Tibial artery (tissue), 4 donors: ENCODE results near the gene FAM83G.

Experiments
- DNase-seq, 2 donors: peaks; one replicate each; pipeline ENCODE4 v3.0.0-alpha.2; 2019
- H3K27ac ChIP-seq, 2 donors: fragments of 200-600 bp; sonication (generic) in 1 of 2; 1 replicate in 1 of 2; 2 replicates in 1 of 2; pipeline ENCODE4 v1.5.1; 2018 to 2019; ENCODE audit warnings: mild to moderate bottlenecking in 1 of 2
- H3K27me3 ChIP-seq, 2 donors: fragments of 200-600 bp; sonication (generic) in 1 of 2; one replicate each; pipeline versions ENCODE4 v1.5.1 to v1.6.0; 2016 to 2019
- H3K36me3 ChIP-seq, 3 donors: fragments of 200-600 bp; sonication (generic) in 2 of 3; one replicate each; pipeline ENCODE4 v1.5.1; 2016 to 2019; ENCODE audit warnings: mild to moderate bottlenecking in 2 of 3
- H3K4me1 ChIP-seq, 4 donors: fragments of 200-600 bp; sonication (generic) in 2 of 4; 1 replicate in 3 of 4; 2 replicates in 1 of 4; pipeline ENCODE4 v1.5.1; 2016 to 2019
- H3K4me3 ChIP-seq, 2 donors: fragments of 200-600 bp; sonication (generic) in 1 of 2; 1 replicate in 1 of 2; 2 replicates in 1 of 2; pipeline ENCODE4 v1.5.1; 2018 to 2019; ENCODE audit warnings: mild to moderate bottlenecking in 2 of 2
- H3K9me3 ChIP-seq, 3 donors: fragments of 200-600 bp; sonication (generic) in 1 of 3; one replicate each; pipeline ENCODE4 v1.5.1; 2016 to 2019
- CTCF ChIP-seq, 2 experiments: fragments of 200-600 bp in 1 of 2; fragments of 450-650 bp in 1 of 2; IDR thresholded peaks; one replicate each; pipeline ENCODE4 v1.5.1; 2017 to 2019; ENCODE audit warnings: antibody characterized with exemption in 2 of 2, mild to moderate bottlenecking in 1 of 2, moderate library complexity in 1 of 2
- intact Hi-C: fragments of 100-400 bp; cut with DNase I; formaldehyde crosslinking; loops from one replicate; pipeline ENCODE4 v1.15.0; 2023; ENCODE audit warnings: low total_unique reads

Gene FAM83G

GRCh38 chr17:19018600-19018950 lies 14.0 kb upstream of the FAM83G start:
- H3K9me3 ChIP-seq, result no peaks in the 10 kb centered on the region

GRCh38 chr17:19017804-19018599 lies 13.4 kb upstream of the FAM83G start:
- no peak for TF ChIP-seq CTCF (IDR thresholded peaks at IDR 0.05)
- Histone ChIP-seq H3K4me1 (no peaks in the 10 kb centered on the region), H3K27me3 (peaks cover 0 to 19% of the 10 kb centered on the region in 2 donors), H3K36me3 (no peaks in the 10 kb centered on the region), H3K9me3 (no peaks in the 10 kb centered on the region), H3K27ac (no peak overlapping the region), H3K4me3 (no peak overlapping the region)
- no peak for DNase-seq
- intact Hi-C loops, result no loop called here

More at GRCh38 chr17:19018600-19018950, 14.0 kb upstream of the FAM83G start:
- DNase-seq, result no peak
- intact Hi-C loops, result no loop called here
- no peak overlapping the region for H3K4me3 ChIP-seq
- TF ChIP-seq CTCF (IDR thresholded peaks at IDR 0.05), result no peak
- H3K36me3 ChIP-seq, result no peaks in the 10 kb centered on the region
- peaks cover 0 to 19% of the 10 kb centered on the region in 2 donors for H3K27me3 ChIP-seq
- H3K27ac ChIP-seq, result no peak overlapping the region
- H3K4me1 ChIP-seq, result no peaks in the 10 kb centered on the region

GRCh38 chr17:19017401-19017800 lies 12.8 kb upstream of the FAM83G start:
- H3K27me3 ChIP-seq, result peaks cover 0 to 19% of the 10 kb centered on the region in 2 donors
- no peak overlapping the region for H3K4me3 ChIP-seq
- DNase-seq, result no peak
- no peaks in the 10 kb centered on the region for H3K9me3 ChIP-seq
- no peak for TF ChIP-seq CTCF (IDR thresholded peaks at IDR 0.05)
- no peaks in the 10 kb centered on the region for H3K36me3 ChIP-seq
- no peak overlapping the region for H3K27ac ChIP-seq
- intact Hi-C loops, result no loop called here
- no peaks in the 10 kb centered on the region for H3K4me1 ChIP-seq

- Histone ChIP-seq H3K27ac (no peak overlapping the region), H3K27me3 (peaks cover 0 to 19% of the 10 kb centered on the region in 2 donors), H3K36me3 (no peaks in the 10 kb centered on the region), H3K4me1 (no peaks in the 10 kb centered on the region), H3K9me3 (no peaks in the 10 kb centered on the region), H3K4me3 (no peak overlapping the region)
- TF ChIP-seq CTCF (IDR thresholded peaks at IDR 0.05), result no peak
- intact Hi-C loops, result no loop called here
- no peak for DNase-seq
Measured at GRCh38 chr17:19016881-19017280, 12.3 kb upstream of the FAM83G start.

GRCh38 chr17:19016297-19016696 lies 11.7 kb upstream of the FAM83G start:
- Histone ChIP-seq H3K4me1 (no peaks in the 10 kb centered on the region), H3K27ac (no peak overlapping the region), H3K36me3 (no peaks in the 10 kb centered on the region), H3K4me3 (no peak overlapping the region), H3K27me3 (peaks cover 0 to 19% of the 10 kb centered on the region in 2 donors), H3K9me3 (no peaks in the 10 kb centered on the region)
- TF ChIP-seq CTCF (IDR thresholded peaks at IDR 0.05), result no peak
- no peak for DNase-seq
- intact Hi-C loops, result no loop called here
